BE2C (cell line): ENCODE measurements around the gene LRRC4C.

Experiments used
- DNase-seq: peaks from one replicate; pipeline ENCODE4 v3.0.0-alpha.2; 2020
- H3K27me3 ChIP-seq: fragments of 250-450 bp; sonication (Bioruptor Pico); 2 replicates; pipeline ENCODE4 v1.5.1; 2020; ENCODE audit warnings: mild to moderate bottlenecking
- H3K36me3 ChIP-seq: fragments of 250-450 bp; sonication (Bioruptor Pico); 2 replicates; pipeline ENCODE4 v1.5.1; 2020; ENCODE audit warnings: mild to moderate bottlenecking
- H3K4me1 ChIP-seq: fragments of 250-450 bp; sonication (Bioruptor Pico); 2 replicates; pipeline ENCODE4 v1.5.1; 2020
- H3K4me3 ChIP-seq: 2 replicates; pipeline ENCODE4 v1.5.1; 2011; ENCODE audit warnings: low read depth, low read length
- H3K9me3 ChIP-seq: fragments of 250-450 bp; sonication (Bioruptor Pico); 2 replicates; pipeline ENCODE4 v1.5.1; 2020
- CTCF ChIP-seq: IDR thresholded peaks from 2 replicates; pipeline ENCODE4 v1.5.1; 2012; ENCODE audit warnings: mild to moderate bottlenecking, low read depth, low read length

LRRC4C gene

GRCh38 chr11:40514124-40514523 is 945.3 kb downstream of the LRRC4C start:
- Histone ChIP-seq H3K9me3 (no peaks in the 10 kb centered on the region), H3K36me3 (no peaks in the 10 kb centered on the region), H3K4me1 (no peaks in the 10 kb centered on the region), H3K4me3 (no peak overlapping the region), H3K27me3 (no peaks in the 10 kb centered on the region)
- no peak for TF ChIP-seq CTCF
- DNase-seq: no peak

GRCh38 chr11:40513281-40513680 is 946.2 kb downstream of the LRRC4C start:
- H3K4me3 ChIP-seq: no peak overlapping the region
- no peaks in the 10 kb centered on the region for H3K4me1 ChIP-seq
- TF ChIP-seq CTCF: no peak
- H3K9me3 ChIP-seq: no peaks in the 10 kb centered on the region
- no peaks in the 10 kb centered on the region for H3K36me3 ChIP-seq
- no peaks in the 10 kb centered on the region for H3K27me3 ChIP-seq
- DNase-seq: no peak

- Histone ChIP-seq H3K36me3 (no peaks in the 10 kb centered on the region), H3K9me3 (no peaks in the 10 kb centered on the region), H3K27me3 (no peaks in the 10 kb centered on the region), H3K4me3 (no peak overlapping the region), H3K4me1 (no peaks in the 10 kb centered on the region)
- TF ChIP-seq CTCF: no peak
- no peak for DNase-seq
These were observed 951.1 kb downstream of the LRRC4C start for GRCh38 chr11:40508303-40508702.

GRCh38 chr11:40506226-40506625 is 953.2 kb downstream of the LRRC4C start:
- no peaks in the 10 kb centered on the region for H3K27me3 ChIP-seq
- no peak for TF ChIP-seq CTCF
- no peak for DNase-seq
- no peaks in the 10 kb centered on the region for H3K9me3 ChIP-seq
- H3K4me1 ChIP-seq: no peaks in the 10 kb centered on the region
- H3K4me3 ChIP-seq: no peak overlapping the region
- no peaks in the 10 kb centered on the region for H3K36me3 ChIP-seq

- TF ChIP-seq CTCF: no peak
- no peak for DNase-seq
- Histone ChIP-seq H3K9me3 (no peaks in the 10 kb centered on the region), H3K4me1 (no peaks in the 10 kb centered on the region), H3K36me3 (no peaks in the 10 kb centered on the region), H3K27me3 (no peaks in the 10 kb centered on the region), H3K4me3 (no peak overlapping the region)
These were observed 968.1 kb downstream of the LRRC4C start for GRCh38 chr11:40491341-40491740.

- no peak for TF ChIP-seq CTCF
- DNase-seq: no peak
These were observed 991.7 kb downstream of the LRRC4C start for GRCh38 chr11:40467771-40468170.

More at GRCh38 chr11:40467771-40468170, 991.7 kb downstream of the LRRC4C start:
- Histone ChIP-seq H3K4me3 (no peak overlapping the region), H3K9me3 (no peaks in the 10 kb centered on the region), H3K36me3 (no peaks in the 10 kb centered on the region), H3K4me1 (no peaks in the 10 kb centered on the region), H3K27me3 (no peaks in the 10 kb centered on the region)
